AG04450 (cell line): ENCODE results near the gene DHRS3. TPM values are rescaled to one million over a fixed set of nuclear protein-coding genes. Genes with fewer than 3 reads are reported as not detected.

ENCODE experiments used
- CTCF ChIA-PET: fragments of 300-600, 350-600 bp; formaldehyde crosslinking; extraction: SDS; loops from one replicate; lab custom pipeline; 2022; ENCODE audit warnings: antibody characterized with exemption, inconsistent platforms; lab: Charles Lee
- POLR2A ChIA-PET: fragments of 350-600 bp; formaldehyde crosslinking; extraction: SDS; loops from one replicate; lab custom pipeline; 2021; ENCODE audit warnings: antibody characterized with exemption, inconsistent platforms; lab: Yijun Ruan, JAX
- DNase-seq: peaks from one replicate; pipeline ENCODE4 v3.0.0-alpha.2; 2011; ENCODE audit warnings: low read depth, low spot score
- H3K27ac ChIP-seq: one replicate; pipeline ENCODE4 v1.5.1; 2012; ENCODE audit warnings: low read depth, low read length, control low read depth
- H3K27me3 ChIP-seq: one replicate; pipeline ENCODE4 v1.6.0; 2012; ENCODE audit warnings: low read length; ENCODE audit not compliant: control insufficient read depth, insufficient read depth
- H3K4me3 ChIP-seq: 2 replicates; pipeline ENCODE4 v1.5.1; 2011; ENCODE audit warnings: mild to moderate bottlenecking, low read depth, low read length, control low read depth
- H3K9me3 ChIP-seq: 2 replicates; pipeline ENCODE4 v1.5.1; 2012; ENCODE audit warnings: low read length; ENCODE audit not compliant: control insufficient read depth, insufficient read depth
- polyA plus RNA-seq: library from polyadenylated mRNA; depleted of rRNA; stranded (reverse); fragments of >200 nt; gene quantifications from 2 replicates; pipeline ENCODE4 v1.2.3, GENCODE V29; 2011
- TF ChIP-seq, protein P1 (sequence below): IDR thresholded peaks from 2 replicates; pipeline ENCODE4 v1.5.1; 2011; ENCODE audit warnings: low read depth, low read length, control low read depth, inconsistent platforms

Gene DHRS3
- polyA plus RNA-seq, 1 experiment, result 42.3 TPM

DNA sequence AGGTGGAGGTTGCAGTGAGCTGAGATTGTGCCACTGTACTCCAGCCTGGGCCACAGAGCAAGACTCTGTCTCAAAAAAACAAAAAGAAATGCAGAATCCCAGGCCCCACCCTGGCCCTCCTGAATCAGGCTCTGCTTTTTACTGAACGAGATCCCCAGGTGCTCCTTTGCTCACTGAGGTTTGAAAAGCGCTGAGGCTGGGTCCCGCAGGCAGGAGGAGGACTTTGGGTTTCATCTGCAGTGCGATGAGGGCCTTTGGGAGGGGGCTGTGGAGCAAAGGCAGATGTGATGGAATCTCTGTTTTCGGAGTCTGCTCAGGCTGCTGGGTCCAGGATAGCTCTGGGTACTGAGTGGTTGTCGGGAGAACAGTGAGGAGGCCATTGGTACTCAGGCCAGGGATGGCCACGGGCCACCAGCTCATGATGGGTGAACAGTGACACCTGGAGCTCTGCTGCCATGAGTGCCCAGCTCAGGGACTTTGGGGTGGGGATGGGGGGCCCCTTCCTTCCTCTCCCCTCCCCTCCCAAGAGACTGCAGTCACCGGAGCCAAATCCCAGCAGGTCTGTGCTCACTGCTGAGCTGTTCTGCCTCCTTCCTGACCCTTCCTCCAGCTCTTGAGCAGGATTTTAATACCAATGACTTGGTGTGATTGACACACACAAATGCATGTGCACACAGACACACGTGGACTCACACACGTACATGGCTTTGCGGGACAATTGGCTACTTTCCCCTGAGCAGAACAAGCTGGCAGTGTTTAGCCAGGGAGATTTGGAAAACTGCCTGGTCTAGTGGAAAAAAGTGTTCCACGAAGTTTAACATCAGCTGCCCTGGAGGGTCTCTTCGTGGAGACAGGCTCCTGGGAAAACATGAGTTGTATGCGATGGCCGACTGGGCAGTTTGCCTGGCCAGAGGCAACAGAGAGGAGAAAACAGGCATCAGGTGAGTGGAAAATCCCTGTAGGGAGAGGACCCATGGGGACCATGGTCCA is 3.6 kb upstream of the DHRS3 start:
- CTCF ChIA-PET, result interaction anchor here (0.6 to 5.6 kb wide), 10 partner anchors 10 to 311 kb away, joined by 3 to 48 read pairs (median 6); no protein-coding TSS in a partner anchor
- Histone ChIP-seq H3K27me3 (peaks cover 9% of the 10 kb centered on the region), H3K4me3 (no peak overlapping the region), H3K27ac (no peak overlapping the region), H3K9me3 (peaks cover 4% of the 10 kb centered on the region; the same call in 1 of the 2 replicates)
- TF ChIP-seq, protein P1, sequence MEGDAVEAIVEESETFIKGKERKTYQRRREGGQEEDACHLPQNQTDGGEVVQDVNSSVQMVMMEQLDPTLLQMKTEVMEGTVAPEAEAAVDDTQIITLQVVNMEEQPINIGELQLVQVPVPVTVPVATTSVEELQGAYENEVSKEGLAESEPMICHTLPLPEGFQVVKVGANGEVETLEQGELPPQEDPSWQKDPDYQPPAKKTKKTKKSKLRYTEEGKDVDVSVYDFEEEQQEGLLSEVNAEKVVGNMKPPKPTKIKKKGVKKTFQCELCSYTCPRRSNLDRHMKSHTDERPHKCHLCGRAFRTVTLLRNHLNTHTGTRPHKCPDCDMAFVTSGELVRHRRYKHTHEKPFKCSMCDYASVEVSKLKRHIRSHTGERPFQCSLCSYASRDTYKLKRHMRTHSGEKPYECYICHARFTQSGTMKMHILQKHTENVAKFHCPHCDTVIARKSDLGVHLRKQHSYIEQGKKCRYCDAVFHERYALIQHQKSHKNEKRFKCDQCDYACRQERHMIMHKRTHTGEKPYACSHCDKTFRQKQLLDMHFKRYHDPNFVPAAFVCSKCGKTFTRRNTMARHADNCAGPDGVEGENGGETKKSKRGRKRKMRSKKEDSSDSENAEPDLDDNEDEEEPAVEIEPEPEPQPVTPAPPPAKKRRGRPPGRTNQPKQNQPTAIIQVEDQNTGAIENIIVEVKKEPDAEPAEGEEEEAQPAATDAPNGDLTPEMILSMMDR, result no peak
- POLR2A ChIA-PET, result no interaction called here
- DNase-seq, result no peak

- Histone ChIP-seq H3K27me3 (peaks cover 9% of the 10 kb centered on the region), H3K27ac (no peak overlapping the region), H3K4me3 (no peak overlapping the region), H3K9me3 (peaks cover 4% of the 10 kb centered on the region; the same call in 1 of the 2 replicates)
- TF ChIP-seq, protein P1, result no peak
- POLR2A ChIA-PET, result no interaction called here
- CTCF ChIA-PET, result interaction anchor here (0.6 to 5.6 kb wide), 11 partner anchors 11 to 345 kb away, joined by 3 to 48 read pairs (median 5); no protein-coding TSS in a partner anchor
- no peak for DNase-seq
Observed at GRCh38 chr1:12620931-12621330, 2.9 kb upstream of the DHRS3 start.

- CTCF ChIA-PET, result interaction anchor here (0.6 to 5.6 kb wide), 13 partner anchors 11 to 344 kb away, joined by 3 to 48 read pairs (median 5); no protein-coding TSS in a partner anchor
- Histone ChIP-seq H3K27ac (no peak overlapping the region), H3K27me3 (peaks cover 9% of the 10 kb centered on the region), H3K9me3 (peaks cover 4% of the 10 kb centered on the region; the same call in 1 of the 2 replicates), H3K4me3 (no peak overlapping the region)
- TF ChIP-seq, protein P1, result no peak
- POLR2A ChIA-PET, result no interaction called here
- DNase-seq, result no peak
Observed at GRCh38 chr1:12620488-12620865, 2.5 kb upstream of the DHRS3 start.

DNA sequence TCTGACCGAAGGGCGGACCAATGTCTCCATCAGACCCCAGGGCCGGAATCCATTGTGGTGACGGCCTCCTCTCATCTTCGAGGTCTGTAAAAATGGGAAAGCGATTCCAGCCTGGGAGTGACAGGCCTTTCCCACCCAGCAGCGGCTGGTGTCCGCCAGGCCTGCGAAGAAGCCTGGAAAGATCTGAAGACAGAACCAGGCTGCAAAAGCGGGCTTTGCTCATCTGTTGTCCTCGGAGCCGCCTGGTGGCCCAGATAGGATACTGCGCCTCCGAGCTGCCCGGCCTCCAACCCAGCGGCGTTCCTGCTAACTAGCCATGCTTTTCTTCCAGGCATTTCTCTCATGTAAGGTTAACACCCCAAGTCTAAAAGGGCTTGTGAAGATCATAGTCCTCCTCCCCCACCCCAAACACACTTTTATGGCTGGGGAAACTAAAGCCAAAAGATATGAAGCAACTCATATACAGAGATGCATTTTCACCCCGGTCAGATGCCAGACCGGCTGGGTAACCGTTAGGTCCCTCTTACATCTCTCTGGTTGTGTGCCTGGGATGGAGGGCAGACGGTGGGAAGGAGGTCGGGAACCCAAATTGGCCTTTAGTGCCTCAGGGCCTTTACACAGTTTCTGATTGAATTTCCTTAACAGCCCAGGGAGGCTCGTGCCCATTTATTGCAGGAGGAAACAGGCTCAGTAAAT is 1.9 kb upstream of the DHRS3 start:
- DNase-seq, result peak; percentile 77
- POLR2A ChIA-PET, result interaction anchor here (1.0 to 1.2 kb wide), 2 partner anchors 63 to 80 kb away, joined by 4 read pairs; no protein-coding TSS in a partner anchor
- Histone ChIP-seq H3K27ac (no peak overlapping the region), H3K9me3 (peaks cover 4% of the 10 kb centered on the region; the same call in 1 of the 2 replicates), H3K4me3 (peak overlapping the region; percentile 83), H3K27me3 (peaks cover 9% of the 10 kb centered on the region)
- CTCF ChIA-PET, result interaction anchor here (0.6 to 5.6 kb wide), 17 partner anchors 12 to 344 kb away, joined by 3 to 48 read pairs (median 5); no protein-coding TSS in a partner anchor
- TF ChIP-seq, protein P1, result peak; percentile 94
